ENCODE measurements around the gene TARS3. TPM values are rescaled to one million over a fixed set of nuclear protein-coding genes. Genes with fewer than 3 reads are reported as not detected.

TARS3 gene
- total and polyA plus RNA-seq, 11 donors: 8.3 to 44.3 (median 32.5) TPM

DNA sequence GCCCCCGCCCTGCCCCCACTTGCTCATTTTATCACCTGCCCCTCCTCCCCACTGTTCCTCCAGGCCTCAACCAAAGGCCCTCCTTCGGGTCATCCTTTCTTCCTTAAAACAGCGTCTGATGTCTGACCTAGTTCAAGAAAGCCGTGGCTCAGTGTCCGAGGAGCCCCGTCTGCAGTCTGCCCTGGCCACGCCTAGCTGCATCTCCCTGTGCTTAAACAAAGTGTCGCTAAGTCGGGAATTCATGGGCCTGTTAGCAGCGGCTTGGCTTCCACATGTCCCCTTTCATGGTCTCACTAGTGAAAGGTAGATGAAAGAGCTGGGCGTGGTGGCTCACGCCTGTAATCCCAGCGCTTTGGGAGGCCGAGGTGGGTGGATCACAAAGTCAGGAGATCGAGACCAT, 113.3 kb downstream of the TARS3 start:
- Histone ChIP-seq H3K27ac (no peak overlapping the region), H3K4me3 (no peak overlapping the region), H3K27me3 (no peaks in the 10 kb centered on the region), H3K36me3 (no peaks in the 10 kb centered on the region), H3K4me1 (peaks cover 0 to 55% (median 27%) of the 10 kb centered on the region in 12 donors), H3K9me3 (no peaks in the 10 kb centered on the region)
- DNase-seq: no peak
- intact Hi-C loops (cut with DNase I): no loop called here
- no peak for TF ChIP-seq POLR2A (IDR thresholded peaks at IDR 0.05)
- TF ChIP-seq, protein P1, sequence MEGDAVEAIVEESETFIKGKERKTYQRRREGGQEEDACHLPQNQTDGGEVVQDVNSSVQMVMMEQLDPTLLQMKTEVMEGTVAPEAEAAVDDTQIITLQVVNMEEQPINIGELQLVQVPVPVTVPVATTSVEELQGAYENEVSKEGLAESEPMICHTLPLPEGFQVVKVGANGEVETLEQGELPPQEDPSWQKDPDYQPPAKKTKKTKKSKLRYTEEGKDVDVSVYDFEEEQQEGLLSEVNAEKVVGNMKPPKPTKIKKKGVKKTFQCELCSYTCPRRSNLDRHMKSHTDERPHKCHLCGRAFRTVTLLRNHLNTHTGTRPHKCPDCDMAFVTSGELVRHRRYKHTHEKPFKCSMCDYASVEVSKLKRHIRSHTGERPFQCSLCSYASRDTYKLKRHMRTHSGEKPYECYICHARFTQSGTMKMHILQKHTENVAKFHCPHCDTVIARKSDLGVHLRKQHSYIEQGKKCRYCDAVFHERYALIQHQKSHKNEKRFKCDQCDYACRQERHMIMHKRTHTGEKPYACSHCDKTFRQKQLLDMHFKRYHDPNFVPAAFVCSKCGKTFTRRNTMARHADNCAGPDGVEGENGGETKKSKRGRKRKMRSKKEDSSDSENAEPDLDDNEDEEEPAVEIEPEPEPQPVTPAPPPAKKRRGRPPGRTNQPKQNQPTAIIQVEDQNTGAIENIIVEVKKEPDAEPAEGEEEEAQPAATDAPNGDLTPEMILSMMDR (IDR thresholded peaks at IDR 0.05): no peak
- WGBS, 4 donors: 93 to 98% (median 94%) methylated on average over 15 of the region's 15 CpGs
- no peak for ATAC-seq

GRCh38 chr15:101610611-101611000, 113.7 kb downstream of the TARS3 start:
- Histone ChIP-seq H3K27ac (no peak overlapping the region), H3K9me3 (no peaks in the 10 kb centered on the region), H3K36me3 (no peaks in the 10 kb centered on the region), H3K4me3 (no peak overlapping the region), H3K4me1 (peaks cover 0 to 51% (median 23%) of the 10 kb centered on the region in 12 donors), H3K27me3 (no peaks in the 10 kb centered on the region)
- DNase-seq (no peak), ATAC-seq (no peak)
- TF ChIP-seq POLR2A (IDR thresholded peaks at IDR 0.05): no peak
- TF ChIP-seq, protein P1 (IDR thresholded peaks at IDR 0.05): no peak
- WGBS, 4 donors: 91 to 97% (median 95%) methylated on average over 6 to 8 of the region's 8 CpGs
- intact Hi-C loops (cut with DNase I): no loop called here

DNA sequence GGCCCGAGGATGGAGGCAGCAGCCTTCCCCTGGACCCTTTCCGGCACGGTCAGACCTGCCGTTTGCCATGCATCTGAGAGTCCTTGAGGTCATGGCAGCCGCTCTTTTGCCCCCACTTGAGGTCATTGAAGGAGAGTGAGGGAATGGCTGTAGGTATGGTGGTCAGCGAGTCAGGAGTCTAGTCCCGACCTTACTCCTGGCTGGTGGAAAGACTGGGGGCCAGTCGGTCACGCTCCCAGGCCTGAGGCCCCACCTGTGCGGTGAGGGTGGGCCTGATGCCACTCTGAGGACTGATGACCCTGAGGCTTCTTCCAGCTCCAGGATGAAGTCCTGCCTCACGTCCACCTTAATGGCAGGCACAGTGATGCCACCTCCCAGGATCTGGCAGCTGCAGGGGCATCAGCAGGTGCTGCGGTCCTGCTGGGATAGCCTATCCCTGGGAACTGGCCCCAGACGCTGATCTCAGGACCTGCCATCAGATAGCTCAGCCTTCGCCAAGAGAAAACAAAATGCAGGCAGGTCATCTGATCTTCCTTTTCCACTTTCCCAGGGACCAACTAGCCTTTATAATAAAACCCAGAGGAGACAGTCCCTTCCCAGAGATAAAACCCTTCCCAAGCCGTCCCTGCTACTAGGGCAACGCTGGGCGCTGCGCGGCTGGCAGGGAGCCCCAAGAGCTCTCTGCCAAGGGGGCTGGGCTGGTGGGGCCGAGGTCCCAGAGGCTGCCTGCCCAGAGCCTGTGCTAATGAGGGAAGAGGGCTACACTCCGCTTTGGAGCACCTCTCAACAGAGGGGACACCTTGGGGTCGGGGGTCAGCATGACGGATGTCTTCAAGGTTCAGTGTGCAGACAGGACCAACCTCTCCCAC, 114.3 kb downstream of the TARS3 start:
- peaks cover 0 to 45% (median 17%) of the 10 kb centered on the region in 12 donors for H3K4me1 ChIP-seq
- H3K9me3 ChIP-seq: no peaks in the 10 kb centered on the region
- 87 to 91% (median 89%) methylated on average over 21 to 23 of the region's 23 CpGs for WGBS, 4 donors
- TF ChIP-seq POLR2A (IDR thresholded peaks at IDR 0.05): no peak
- TF ChIP-seq, protein P1 (IDR thresholded peaks at IDR 0.05): no peak
- no peak for ATAC-seq
- no peak overlapping the region for H3K4me3 ChIP-seq
- no peaks in the 10 kb centered on the region for H3K27me3 ChIP-seq
- DNase-seq: no peak
- no peaks in the 10 kb centered on the region for H3K36me3 ChIP-seq
- H3K27ac ChIP-seq: no peak overlapping the region
- intact Hi-C loops (cut with DNase I): no loop called here

GRCh38 chr15:101608201-101608600, 116.1 kb downstream of the TARS3 start:
- H3K4me1 ChIP-seq: peaks cover 0 to 27% (median 7%) of the 10 kb centered on the region in 12 donors
- ATAC-seq (peak in 2 of 4 donors; percentile 7 to 41), DNase-seq (no peak)
- H3K27ac ChIP-seq: peak overlapping the region in 4 of 12 donors; percentile 15 to 57 (median 42)
- H3K4me3 ChIP-seq: no peak overlapping the region
- H3K27me3 ChIP-seq: no peaks in the 10 kb centered on the region
- WGBS, 4 donors: 66 to 82% (median 72%) methylated on average over 9 of the region's 9 CpGs
- H3K36me3 ChIP-seq: no peaks in the 10 kb centered on the region
- intact Hi-C loops (cut with DNase I): no loop called here
- TF ChIP-seq, protein P1 (IDR thresholded peaks at IDR 0.05): no peak
- no peak for TF ChIP-seq POLR2A (IDR thresholded peaks at IDR 0.05)
- peaks cover 0 to 5% (median 0%) of the 10 kb centered on the region in 12 donors for H3K9me3 ChIP-seq

Measured in heart left ventricle (tissue), 16 donors.